IMR-90 (cell line): ENCODE results near the gene EGFR. TPM values are rescaled to one million over a fixed set of nuclear protein-coding genes. Genes with fewer than 3 reads are reported as not detected.

Experiments
- ATAC-seq: fragments of 200-7000 bp; cut with Tn5 transposase; 2 replicates; pipeline ENCODE4 v1.9.1; 2020; ENCODE audit warnings: low read depth, mild to moderate bottlenecking, moderate library complexity
- BruUV-seq: library from RNA; stranded (reverse); fragments of 400-500 nt; replicated peaks from 2 replicates; lab custom pipeline; 2021; lab: Mats Ljungman, UMichigan
- CTCF ChIA-PET: fragments of 300-600 bp; formaldehyde crosslinking; extraction: SDS; loops from one replicate; lab custom pipeline; 2021; ENCODE audit warnings: antibody characterized with exemption; lab: Yijun Ruan, JAX
- POLR2A ChIA-PET: fragments of 300-600 bp; sonication (Branson Sonifier 250); formaldehyde crosslinking; loops from one replicate; lab custom pipeline; 2022; ENCODE audit warnings: antibody characterized with exemption; ENCODE audit not compliant: unreplicated experiment; lab: Charles Lee
- DNase-seq: peaks from one replicate; pipeline ENCODE4 v3.0.0; 2013
- H2AFZ ChIP-seq: replicated peaks from 2 replicates; pipeline ENCODE3; 2013; ENCODE audit warnings: low read length, mild to moderate bottlenecking; ENCODE audit not compliant: poor library complexity
- H2AK5ac ChIP-seq: 2 replicates; pipeline ENCODE4 v1.6.1; 2013; ENCODE audit warnings: low read depth, low read length, inconsistent platforms
- H2AK9ac ChIP-seq: replicated peaks from 2 replicates; pipeline ENCODE3; 2013; ENCODE audit warnings: mild to moderate bottlenecking, low read depth, low read length, moderate library complexity; ENCODE audit not compliant: poor library complexity
- H2BK120ac ChIP-seq: 2 replicates; pipeline ENCODE4 v1.6.1; 2013; ENCODE audit warnings: low read depth, low read length, inconsistent platforms
- H2BK15ac ChIP-seq: 3 replicates; pipeline ENCODE4 v1.6.1; 2013; ENCODE audit warnings: low read depth, low read length, inconsistent platforms
- H2BK20ac ChIP-seq: 2 replicates; pipeline ENCODE4 v1.6.1; 2013; ENCODE audit warnings: low read depth, mild to moderate bottlenecking, inconsistent platforms, low read length, moderate library complexity
- H2BK5ac ChIP-seq: 2 replicates; pipeline ENCODE4 v1.6.1; 2013; ENCODE audit warnings: mild to moderate bottlenecking, low read depth, low read length, inconsistent platforms; ENCODE audit not compliant: poor library complexity, severe bottlenecking
- H3K14ac ChIP-seq: replicated peaks from 2 replicates; pipeline ENCODE4 v1.6.1; 2013; ENCODE audit warnings: low read depth, low read length, inconsistent platforms
- H3K18ac ChIP-seq: 2 replicates; pipeline ENCODE4 v1.6.1; 2013; ENCODE audit warnings: low read depth, low read length, control low read depth
- H3K23ac ChIP-seq: 2 replicates; pipeline ENCODE4 v1.6.1; 2013; ENCODE audit warnings: low read depth, low read length, inconsistent platforms
- H3K27ac ChIP-seq: 2 replicates; pipeline ENCODE4 v1.5.1; 2013; ENCODE audit warnings: mild to moderate bottlenecking, control low read depth, low read length; ENCODE audit not compliant: insufficient read depth
- H3K27me3 ChIP-seq: 2 replicates; pipeline ENCODE4 v1.6.1; 2013; ENCODE audit warnings: low read length; ENCODE audit not compliant: control insufficient read depth, insufficient read depth
- H3K36me3 ChIP-seq: 2 replicates; pipeline ENCODE4 v1.6.1; 2013; ENCODE audit warnings: low read length, mixed read lengths; ENCODE audit not compliant: control insufficient read depth, insufficient read depth
- H3K4ac ChIP-seq: 2 replicates; pipeline ENCODE4 v1.6.1; 2013; ENCODE audit warnings: low read depth, low read length, inconsistent platforms
- H3K4me1 ChIP-seq: 2 replicates; pipeline ENCODE4 v1.6.1; 2013; ENCODE audit warnings: low read length, mixed read lengths; ENCODE audit not compliant: control insufficient read depth, insufficient read depth
- H3K4me2 ChIP-seq: 2 replicates; pipeline ENCODE4 v1.6.1; 2013; ENCODE audit warnings: low read depth, mild to moderate bottlenecking, control low read depth, low read length, moderate library complexity
- H3K4me3 ChIP-seq: 2 replicates; pipeline ENCODE4 v1.5.1; 2013; ENCODE audit warnings: low read depth, mild to moderate bottlenecking, control low read depth, low read length, moderate library complexity; ENCODE audit not compliant: insufficient read depth
- H3K56ac ChIP-seq: 2 replicates; pipeline ENCODE4 v1.6.1; 2013; ENCODE audit warnings: low read length, inconsistent platforms; ENCODE audit not compliant: insufficient read depth; ENCODE audit errors: extremely low read depth
- H3K79me1 ChIP-seq, 2 experiments: 2 replicates each; pipeline ENCODE4 v1.6.1; 2013; ENCODE audit warnings: low read length in 2 of 2, inconsistent platforms in 1 of 2, low read depth in 1 of 2
- H3K9ac ChIP-seq: 2 replicates; pipeline ENCODE4 v1.6.1; 2013; ENCODE audit warnings: low read depth, low read length, control low read depth
- H3K9me1 ChIP-seq: 2 replicates; pipeline ENCODE4 v1.6.1; 2013; ENCODE audit warnings: low read length, inconsistent platforms; ENCODE audit not compliant: insufficient read depth
- H3K9me3 ChIP-seq: 2 replicates; pipeline ENCODE4 v1.6.1; 2013; ENCODE audit warnings: low read length; ENCODE audit not compliant: control insufficient read depth, insufficient read depth
- H4K20me1 ChIP-seq: 2 replicates; pipeline ENCODE4 v1.6.1; 2013; ENCODE audit warnings: low read length, inconsistent platforms; ENCODE audit not compliant: insufficient read depth
- H4K5ac ChIP-seq: 2 replicates; pipeline ENCODE4 v1.6.1; 2013; ENCODE audit warnings: mild to moderate bottlenecking, low read depth, low read length, control low read depth
- H4K8ac ChIP-seq, 2 experiments: 2 replicates each; pipeline ENCODE4 v1.6.1; 2013; ENCODE audit warnings: low read depth in 2 of 2, low read length in 2 of 2, control low read depth in 1 of 2, inconsistent platforms in 1 of 2
- H4K91ac ChIP-seq: 2 replicates; pipeline ENCODE4 v1.6.1; 2013; ENCODE audit warnings: low read depth, low read length, inconsistent platforms; ENCODE audit not compliant: insufficient read depth
- CEBPB ChIP-seq: IDR thresholded peaks from 2 replicates; pipeline ENCODE4 v1.6.1; 2012; ENCODE audit warnings: low read depth, low read length, improper control_type of control experiment
- MAFK ChIP-seq: IDR thresholded peaks from 2 replicates; pipeline ENCODE4 v1.6.1; 2012; ENCODE audit warnings: low read depth, low read length, improper control_type of control experiment
- MXI1 ChIP-seq: IDR thresholded peaks from 2 replicates; pipeline ENCODE4 v1.6.1; 2012; ENCODE audit warnings: low read depth, mild to moderate bottlenecking, low read length, moderate library complexity, borderline replicate concordance
- NFE2L2 ChIP-seq: fragments of 150-350 bp; IDR thresholded peaks from 2 replicates; pipeline ENCODE4 v1.6.1; 2016; ENCODE audit warnings: low read depth, mild to moderate bottlenecking, low read length
- RFX5 ChIP-seq: IDR thresholded peaks from 2 replicates; pipeline ENCODE4 v1.8.0; 2012; ENCODE audit warnings: low read depth, mild to moderate bottlenecking, low read length, moderate library complexity
- WGBS, 2 experiments: methylation state at CpG; one replicate each; pipeline versions ENCODE4 v1.1.5 to v1.1.7; 2013; ENCODE audit warnings: missing lambda C conversion rate in 2 of 2; ENCODE audit not compliant: insufficient read length in 1 of 2; ENCODE audit errors: extremely low coverage in 2 of 2; 5-methylcytosine and 5-hydroxymethylcytosine counted together
- dilution Hi-C: fragments of 300-500 bp; cut with HindIII; formaldehyde crosslinking; loops from one replicate; pipeline ENCODE4 v1.14.3; 2018; ENCODE audit warnings: low sequenced_read_pairs; ENCODE audit not compliant: unreplicated experiment
- in situ Hi-C: fragments of 300-500 bp; cut with MboI; formaldehyde crosslinking; loops from 3 replicates; pipeline ENCODE4 v1.14.3; 2019; ENCODE audit warnings: low sequenced_read_pairs, inconsistent platforms, mixed read lengths
- intact Hi-C: fragments of 100-400 bp; cut with micrococcal nuclease; formaldehyde crosslinking; loops from 2 replicates; pipeline ENCODE4 v1.10.0; 2022
- polyA plus RNA-seq, 3 experiments: library from polyadenylated mRNA; depleted of rRNA; stranded (reverse); fragments of >200 nt; gene quantifications; 2 replicates each; pipeline ENCODE4 v1.2.3, GENCODE V29; 2012; ENCODE audit warnings: low replicate concordance in 1 of 3
- total RNA-seq: library from RNA; depleted of rRNA; stranded (reverse); fragments of >200 nt; gene quantifications from 2 replicates; pipeline ENCODE4 v1.2.3, GENCODE V29; 2012
- TF ChIP-seq, protein P1 (sequence below): fragments of 150-350 bp; IDR thresholded peaks from 2 replicates; pipeline ENCODE4 v1.6.1; 2017; ENCODE audit warnings: mild to moderate bottlenecking, antibody characterized with exemption, low read length, low read depth

EGFR gene
- total and polyA plus RNA-seq, 2 of the 4 experiments (the other 2 are of a cell fraction) = 36.9 to 60.4 TPM

DNA sequence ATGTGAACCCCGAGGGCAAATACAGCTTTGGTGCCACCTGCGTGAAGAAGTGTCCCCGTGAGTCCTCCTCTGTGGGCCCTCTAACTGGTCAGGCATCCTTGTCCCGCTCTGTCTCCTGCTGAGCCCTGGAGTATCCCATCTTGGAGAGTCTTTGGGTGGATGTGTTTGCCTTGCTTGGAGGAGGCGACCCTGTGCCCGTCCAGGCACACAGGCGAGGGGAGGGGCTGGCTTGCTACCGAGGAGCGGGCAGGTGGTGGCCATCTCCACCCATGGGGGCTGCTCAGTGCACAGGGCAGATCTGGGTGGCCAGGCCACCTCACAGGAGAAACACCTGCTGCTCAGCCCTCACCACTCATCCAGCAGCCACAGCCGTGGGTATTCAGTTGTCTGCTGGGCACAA is 135.3 kb downstream of the EGFR start:
- intact Hi-C loops = no loop called here
- no peak overlapping the region for H2BK15ac ChIP-seq
- no peaks in the 10 kb centered on the region for H3K27me3 ChIP-seq
- peaks cover 26 to 77% of the 10 kb centered on the region in 2 experiments for H3K79me1 ChIP-seq
- no peaks in the 10 kb centered on the region for H4K20me1 ChIP-seq
- no peak overlapping the region for H3K14ac ChIP-seq
- no peak overlapping the region for H3K56ac ChIP-seq
- H3K4me1 ChIP-seq = peaks cover 17% of the 10 kb centered on the region
- H3K18ac ChIP-seq = no peak overlapping the region
- H3K23ac ChIP-seq = no peak overlapping the region
- H2AK5ac ChIP-seq = no peak overlapping the region
- 0 out of 4 replicates have a peak overlapping the region, but pooled peaks of 1 of the 2 experiments have one; percentile 3 for H4K8ac ChIP-seq
- no TSS peak for BruUV-seq
- no peak overlapping the region for H2BK5ac ChIP-seq
- peak overlapping the region; percentile 42 for H2AK9ac ChIP-seq
- no peak overlapping the region for H2BK20ac ChIP-seq
- no peak overlapping the region for H2AFZ ChIP-seq
- H4K91ac ChIP-seq = no peak overlapping the region
- ATAC-seq (no peak), DNase-seq (no peak)
- no peak overlapping the region for H2BK120ac ChIP-seq
- H3K4me2 ChIP-seq = no peak overlapping the region
- ChIA-PET POLR2A (no interaction called here), CTCF (no interaction called here)
- H3K4ac ChIP-seq = no peak overlapping the region; the same call in 1 of the 2 replicates
- 93% methylated on average over 5 of the region's 10 CpGs; no CpG with 5 or more reads in 1 of the 2 experiments for WGBS, 2 experiments
- H3K9me3 ChIP-seq = no peaks in the 10 kb centered on the region
- in situ Hi-C loops = loop anchor here (25.0 kb wide), 1 partner anchor 367 kb away; no protein-coding TSS in a partner anchor
- no peak overlapping the region for H3K9ac ChIP-seq
- dilution Hi-C loops = no loop called here
- peaks cover 3% of the 10 kb centered on the region for H3K9me1 ChIP-seq
- H4K5ac ChIP-seq = no peak overlapping the region
- H3K4me3 ChIP-seq = no peak overlapping the region
- TF ChIP-seq RFX5 (no peak), NFE2L2 (no peak), CEBPB (no peak), MAFK (no peak), MXI1 (no peak)
- TF ChIP-seq, protein P1, sequence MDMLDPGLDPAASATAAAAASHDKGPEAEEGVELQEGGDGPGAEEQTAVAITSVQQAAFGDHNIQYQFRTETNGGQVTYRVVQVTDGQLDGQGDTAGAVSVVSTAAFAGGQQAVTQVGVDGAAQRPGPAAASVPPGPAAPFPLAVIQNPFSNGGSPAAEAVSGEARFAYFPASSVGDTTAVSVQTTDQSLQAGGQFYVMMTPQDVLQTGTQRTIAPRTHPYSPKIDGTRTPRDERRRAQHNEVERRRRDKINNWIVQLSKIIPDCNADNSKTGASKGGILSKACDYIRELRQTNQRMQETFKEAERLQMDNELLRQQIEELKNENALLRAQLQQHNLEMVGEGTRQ = no peak
- H3K36me3 ChIP-seq = peaks cover 70% of the 10 kb centered on the region
- H3K27ac ChIP-seq = no peak overlapping the region
